TTC549 (cell line): ENCODE measurements around the gene NEUROD6.

Experiments used
- FAIRE-seq: peaks from 2 replicates; lab custom pipeline; 2012; peaks lifted over from hg19 to GRCh38; lab: Jason Lieb, UNC

NEUROD6 gene

GRCh38 chr7:31333291-31333690 is 7.2 kb downstream of the NEUROD6 start:
- no peak for FAIRE-seq

GRCh38 chr7:31327071-31327470 is 13.5 kb downstream of the NEUROD6 start:
- FAIRE-seq: no peak

- no peak for FAIRE-seq
These were observed 14.1 kb downstream of the NEUROD6 start for GRCh38 chr7:31326416-31326815.

- no peak for FAIRE-seq
These were observed 17.4 kb downstream of the NEUROD6 start for GRCh38 chr7:31323101-31323500.

- FAIRE-seq: no peak
These were observed 19.9 kb downstream of the NEUROD6 start for GRCh38 chr7:31320675-31321074.

GRCh38 chr7:31318313-31318712 is 22.2 kb downstream of the NEUROD6 start:
- no peak for FAIRE-seq

GRCh38 chr7:31316876-31317275 is 23.6 kb downstream of the NEUROD6 start:
- no peak for FAIRE-seq

- FAIRE-seq: no peak
These were observed 24.8 kb downstream of the NEUROD6 start for GRCh38 chr7:31315758-31316157.

- no peak for FAIRE-seq
These were observed 25.7 kb downstream of the NEUROD6 start for GRCh38 chr7:31314781-31315180.

- FAIRE-seq: no peak
These were observed 27.6 kb downstream of the NEUROD6 start for GRCh38 chr7:31312889-31313288.

GRCh38 chr7:31311552-31311951 is 29.0 kb downstream of the NEUROD6 start:
- no peak for FAIRE-seq

GRCh38 chr7:31310321-31310935 is 30.1 kb downstream of the NEUROD6 start:
- no peak for FAIRE-seq

GRCh38 chr7:31309407-31309806 is 31.1 kb downstream of the NEUROD6 start:
- FAIRE-seq: no peak

GRCh38 chr7:31308652-31309051 is 31.9 kb downstream of the NEUROD6 start:
- FAIRE-seq: no peak

- no peak for FAIRE-seq
These were observed 32.6 kb downstream of the NEUROD6 start for GRCh38 chr7:31307972-31308371.

GRCh38 chr7:31305260-31305659 is 35.3 kb downstream of the NEUROD6 start:
- no peak for FAIRE-seq

- no peak for FAIRE-seq
These were observed 36.1 kb downstream of the NEUROD6 start for GRCh38 chr7:31304446-31304845.

GRCh38 chr7:31302356-31302755 is 38.2 kb downstream of the NEUROD6 start:
- no peak for FAIRE-seq

- FAIRE-seq: no peak
These were observed 41.2 kb downstream of the NEUROD6 start for GRCh38 chr7:31299336-31299735.

- FAIRE-seq: no peak
These were observed 49.9 kb downstream of the NEUROD6 start for GRCh38 chr7:31290601-31291000.
